GM19467 (cell line): ENCODE measurements around the gene ZFX.
"Not testable (repeated sequence)": the region's sequence is repeated elsewhere in the genome, so short reads cannot be mapped to it uniquely, and the experiment has no call there.

Experiments used
- ATAC-seq: cut with Tn5 transposase; IDR thresholded peaks from one replicate; pipeline ENCODE4 v1.9.1; 2021; ENCODE audit warnings: mild to moderate bottlenecking, moderate library complexity; ENCODE audit not compliant: unreplicated experiment

Gene ZFX

GRCh38 chrX:24150898-24151297, 1.4 kb downstream of the ZFX start:
- ATAC-seq = no peak

GRCh38 chrX:24151513-24151912, 2.0 kb downstream of the ZFX start:
- ATAC-seq = no peak

GRCh38 chrX:24153178-24153795, 3.8 kb downstream of the ZFX start:
- no peak for ATAC-seq

GRCh38 chrX:24153796-24154189, 4.3 kb downstream of the ZFX start:
- ATAC-seq = no peak

DNA sequence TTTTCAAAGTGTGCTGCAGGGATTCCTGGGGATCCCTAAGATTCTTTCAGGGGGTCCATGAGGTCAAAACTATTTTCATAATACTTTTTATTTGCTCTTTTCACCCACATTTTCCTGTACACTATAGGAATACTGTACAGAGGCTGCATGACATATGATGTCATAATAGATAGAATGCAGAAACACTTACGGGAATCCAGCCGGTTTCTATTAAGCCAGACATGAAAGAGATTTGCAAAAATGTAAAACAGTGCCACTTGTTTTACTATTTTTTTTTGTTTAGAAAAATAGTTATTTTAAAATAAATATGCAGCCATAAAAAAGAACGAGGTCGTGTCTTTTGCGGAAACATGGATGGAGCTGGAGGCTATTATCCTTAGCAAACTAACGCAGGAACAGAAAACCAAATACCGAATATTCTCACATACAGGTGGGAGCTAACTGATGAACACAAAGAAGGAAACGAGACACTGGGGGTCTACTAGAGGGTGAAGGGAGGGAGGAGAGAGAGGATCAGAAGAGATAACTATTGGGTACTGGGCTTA, 5.0 kb downstream of the ZFX start:
- ATAC-seq = no peak

DNA sequence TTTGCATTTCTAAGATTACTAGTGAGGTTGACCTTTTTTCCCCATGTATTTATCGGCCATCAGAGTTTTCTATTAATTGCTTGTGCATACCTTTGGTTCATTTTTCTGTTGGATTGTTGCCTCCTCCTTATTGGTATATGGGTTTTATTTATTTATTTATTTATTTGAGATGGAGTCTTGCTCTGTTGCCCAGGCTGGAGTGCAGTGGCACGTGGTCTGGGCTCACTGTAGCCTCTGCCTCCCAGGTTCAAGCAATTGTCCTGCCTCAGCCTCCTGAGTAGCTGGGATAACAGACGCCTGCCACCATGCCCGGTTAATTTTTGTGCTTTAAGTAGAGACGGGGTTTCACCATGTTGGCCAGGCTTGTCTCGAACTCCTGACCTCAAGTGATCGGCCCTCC, 6.2 kb downstream of the ZFX start:
- ATAC-seq = not testable (repeated sequence)

DNA sequence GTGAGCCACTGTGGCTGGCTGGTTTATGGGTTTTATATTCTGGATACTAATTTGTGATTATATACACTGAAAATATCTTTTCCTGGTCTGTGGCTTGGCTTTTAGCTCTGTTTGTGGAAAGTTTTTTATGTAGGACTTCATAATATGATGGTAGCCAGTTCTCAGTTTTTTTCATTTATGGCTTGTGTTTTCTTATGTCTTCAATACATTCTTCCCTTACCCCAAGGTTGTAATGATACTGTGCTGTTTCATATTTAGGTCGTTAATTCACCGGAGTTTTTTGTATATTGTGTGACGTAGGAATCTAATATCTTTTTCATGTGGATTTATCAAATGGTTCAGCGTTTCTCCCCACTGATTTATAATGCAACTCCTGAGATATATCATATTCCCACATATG, 6.6 kb downstream of the ZFX start:
- ATAC-seq = no peak

DNA sequence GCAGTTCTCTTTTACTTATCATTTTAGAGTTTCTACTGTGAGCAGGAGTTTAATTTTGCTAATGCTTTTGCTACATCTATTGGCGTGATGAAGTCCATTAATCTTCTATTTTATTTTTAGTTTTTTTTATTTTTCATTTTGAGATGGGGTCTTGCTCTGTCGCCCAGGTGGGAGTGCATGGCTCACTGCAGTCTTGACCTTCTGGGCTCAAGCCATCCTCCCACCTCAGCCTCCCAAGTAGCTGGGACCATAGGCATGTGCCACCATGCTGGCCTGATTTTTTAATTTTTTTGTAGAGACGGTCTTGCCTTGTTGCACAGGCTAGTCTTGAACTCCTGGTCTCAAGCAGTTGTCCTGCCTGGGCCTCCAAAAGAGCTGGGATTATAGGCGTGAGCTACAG, 9.4 kb downstream of the ZFX start:
- no peak for ATAC-seq

DNA sequence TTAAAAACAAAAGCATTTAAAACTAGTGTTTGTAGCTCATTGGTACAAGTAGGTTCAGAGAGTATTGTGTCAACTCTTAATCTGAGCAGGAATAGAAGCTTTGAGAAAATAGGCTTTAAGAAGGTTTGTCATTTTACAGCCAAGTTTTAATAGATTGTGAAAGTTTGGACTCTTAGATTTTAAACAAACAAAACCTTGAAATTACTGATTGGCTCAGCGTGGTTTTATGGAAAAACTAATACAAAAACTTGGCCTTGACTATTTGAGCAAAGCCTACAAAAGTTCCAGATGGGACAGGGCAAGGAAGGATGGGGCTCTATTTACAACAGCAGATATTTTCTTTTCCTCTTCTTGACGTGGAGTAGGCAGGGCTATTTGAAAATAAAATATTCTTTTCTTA, 16.5 kb downstream of the ZFX start:
- no peak for ATAC-seq

- ATAC-seq = no peak
Measured at GRCh38 chrX:24167719-24168472, 18.4 kb downstream of the ZFX start.

DNA sequence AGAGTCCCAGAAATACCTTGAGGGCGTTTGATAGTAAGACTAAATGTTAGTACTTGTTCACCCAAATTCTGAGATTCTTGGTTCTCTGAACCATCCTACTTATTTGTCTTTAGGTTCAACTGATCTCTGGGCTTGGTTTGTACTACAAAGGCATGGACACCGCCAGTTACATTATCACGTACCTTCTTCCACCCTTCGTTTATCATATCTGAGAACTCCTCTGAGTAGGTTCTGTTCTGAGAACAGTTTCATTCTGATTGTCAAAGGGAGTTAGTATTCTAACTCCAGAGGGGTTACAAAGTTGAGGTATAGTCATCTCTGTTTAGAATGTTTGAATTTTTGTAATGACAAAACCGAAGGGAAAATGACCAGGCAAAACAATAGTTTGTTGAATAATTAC, 19.3 kb downstream of the ZFX start:
- ATAC-seq = peak; percentile 60

DNA sequence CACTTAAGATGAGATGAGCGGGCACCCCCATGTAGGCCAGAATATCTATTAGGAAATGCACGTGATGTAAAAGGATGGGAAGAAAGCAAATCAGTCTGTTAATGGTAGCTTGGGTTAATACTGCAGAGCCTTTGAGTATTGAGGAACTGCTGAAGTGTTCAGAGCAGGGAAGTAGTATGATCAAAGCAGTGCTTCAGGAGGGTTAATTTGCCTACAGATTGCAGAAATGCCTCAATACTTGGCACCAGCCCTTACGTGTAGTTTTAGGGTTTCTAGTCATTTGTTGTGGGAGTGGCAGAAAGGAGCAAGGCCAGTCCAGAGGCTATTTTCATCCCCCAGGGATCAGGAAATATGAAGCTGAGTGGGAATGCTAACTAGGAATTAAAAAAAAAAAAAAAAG, 19.7 kb downstream of the ZFX start:
- peak; percentile 64 for ATAC-seq

- ATAC-seq = no peak
Measured at GRCh38 chrX:24173115-24173847, 23.8 kb downstream of the ZFX start.

DNA sequence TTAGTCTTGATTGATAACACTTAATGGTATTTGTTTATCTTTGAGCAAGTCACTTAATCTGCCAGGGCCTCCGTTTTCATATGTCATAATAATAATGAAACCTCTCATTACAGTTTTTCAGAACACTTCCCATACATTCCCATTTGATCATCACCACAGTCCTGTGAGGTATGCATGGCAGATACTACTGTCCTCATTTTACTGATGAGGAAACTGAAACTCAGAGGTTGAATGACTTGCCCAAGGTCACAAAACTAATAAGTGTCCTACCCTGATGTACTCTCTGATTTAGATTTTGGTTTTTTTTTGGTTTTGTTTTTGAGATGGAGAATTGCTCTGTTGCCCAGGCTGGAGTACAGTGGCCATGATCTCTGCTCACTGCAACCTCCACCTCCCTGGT, 25.7 kb downstream of the ZFX start:
- ATAC-seq = no peak

GRCh38 chrX:24178441-24178840, 28.9 kb downstream of the ZFX start:
- ATAC-seq = no peak

- no peak for ATAC-seq
Measured at GRCh38 chrX:24184018-24184417, 34.5 kb downstream of the ZFX start.

GRCh38 chrX:24186483-24186882, 37.0 kb downstream of the ZFX start:
- ATAC-seq = no peak

DNA sequence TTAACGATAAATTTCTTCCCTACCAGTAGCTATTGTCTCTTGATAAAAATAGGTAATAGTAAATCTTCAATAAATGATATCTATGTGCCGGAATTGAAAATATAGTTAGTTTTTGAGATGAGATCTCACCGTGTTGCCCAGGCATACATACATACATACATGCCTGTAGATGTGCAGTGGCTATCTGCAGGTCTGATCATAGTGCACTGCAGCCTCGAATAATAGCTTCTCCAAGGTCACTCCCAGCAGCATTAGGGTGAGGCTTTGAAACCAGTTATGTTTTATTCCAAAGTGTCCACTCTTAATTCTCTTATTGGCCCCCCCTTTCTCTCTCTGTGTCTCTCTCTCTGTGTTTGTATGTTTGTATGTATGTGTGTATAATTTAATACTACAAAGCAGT, 37.5 kb downstream of the ZFX start:
- ATAC-seq = no peak

GRCh38 chrX:24189490-24189889, 40.0 kb downstream of the ZFX start:
- no peak for ATAC-seq

DNA sequence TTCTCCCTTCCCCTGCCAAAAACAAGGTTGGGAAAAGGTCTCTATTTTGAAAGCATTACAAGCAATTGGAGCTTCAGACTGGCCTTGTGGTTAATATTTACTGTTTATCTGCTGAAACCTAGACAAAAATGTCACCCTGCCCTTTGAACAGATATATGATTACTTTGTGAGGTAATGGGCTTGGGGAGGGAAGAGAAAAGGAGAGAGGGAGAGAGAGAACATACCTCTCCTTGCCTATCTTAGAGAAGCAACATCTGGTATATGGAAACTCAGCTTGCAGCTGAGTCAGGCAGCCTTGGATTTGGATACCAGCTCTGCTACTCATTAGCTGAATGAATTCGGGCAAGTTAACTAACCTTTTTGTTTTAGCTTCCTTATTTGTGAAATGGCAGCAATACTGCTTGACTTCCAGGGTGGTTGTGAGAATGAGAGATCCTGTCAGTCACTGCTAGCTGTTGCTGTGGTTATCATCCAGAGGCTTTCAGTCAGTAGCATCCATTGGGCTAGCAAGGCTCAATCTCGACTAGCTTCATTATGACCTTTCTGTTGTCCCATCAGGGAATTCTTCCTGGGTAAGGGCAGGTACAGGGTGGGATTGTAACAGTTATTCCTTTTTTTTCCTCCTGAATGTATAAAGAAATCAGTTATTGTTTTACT, 41.1 kb downstream of the ZFX start:
- ATAC-seq = no peak

GRCh38 chrX:24196509-24196908, 47.0 kb downstream of the ZFX start:
- no peak for ATAC-seq
